Stimulated activated CD8-positive, alpha-beta memory T cell treated with anti-CD3 and anti-CD28 coated beads, Interleukin-2, amount 100 ng/mL, for 1 hour (primary cell): ENCODE data around the gene GDPD4.

Source experiments
- DNase-seq, 2 donors: peaks; one replicate each; pipeline ENCODE4 v3.0.0-alpha.2; 2020; ENCODE audit warnings: low read depth in 2 of 2

The GDPD4 gene

DNA sequence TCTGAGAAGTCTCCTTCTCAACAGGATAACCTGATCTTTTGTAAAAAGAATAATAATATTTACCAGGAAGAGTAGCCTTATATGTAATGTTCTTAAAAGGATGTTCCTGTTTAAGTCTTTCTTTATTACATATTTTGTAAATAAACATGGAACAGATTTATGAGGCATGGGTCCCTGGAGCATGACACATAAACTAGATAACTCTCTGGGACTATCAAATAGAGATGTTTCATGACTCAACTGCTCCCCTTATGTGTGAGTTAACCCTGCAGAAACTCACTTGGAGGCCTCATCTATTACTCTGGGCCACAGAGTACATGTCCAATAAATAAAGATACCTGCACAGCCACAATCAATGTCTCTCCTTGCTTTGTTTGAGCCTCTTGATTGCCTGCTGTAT lies 64.6 kb downstream of the GDPD4 start:
- DNase-seq, result no peak

DNA sequence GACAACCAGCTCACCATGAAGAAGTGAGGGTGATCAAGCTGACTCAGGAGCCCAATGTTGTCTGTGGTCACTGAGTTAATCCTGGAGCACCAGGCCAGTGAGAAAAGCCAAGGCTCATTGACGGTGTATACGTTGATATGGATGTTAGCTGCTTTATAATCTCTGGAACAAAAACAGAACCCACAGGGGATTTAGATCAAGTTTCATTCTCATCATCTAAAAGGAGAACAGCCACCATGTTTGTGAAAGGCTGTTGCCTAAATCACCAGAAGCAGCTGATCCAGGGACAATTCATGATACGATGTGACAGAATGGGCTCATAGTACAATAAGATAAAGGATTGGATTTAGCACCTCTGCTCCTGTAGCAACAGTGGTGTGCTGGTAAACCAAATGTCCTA lies 68.5 kb downstream of the GDPD4 start:
- no peak for DNase-seq

DNA sequence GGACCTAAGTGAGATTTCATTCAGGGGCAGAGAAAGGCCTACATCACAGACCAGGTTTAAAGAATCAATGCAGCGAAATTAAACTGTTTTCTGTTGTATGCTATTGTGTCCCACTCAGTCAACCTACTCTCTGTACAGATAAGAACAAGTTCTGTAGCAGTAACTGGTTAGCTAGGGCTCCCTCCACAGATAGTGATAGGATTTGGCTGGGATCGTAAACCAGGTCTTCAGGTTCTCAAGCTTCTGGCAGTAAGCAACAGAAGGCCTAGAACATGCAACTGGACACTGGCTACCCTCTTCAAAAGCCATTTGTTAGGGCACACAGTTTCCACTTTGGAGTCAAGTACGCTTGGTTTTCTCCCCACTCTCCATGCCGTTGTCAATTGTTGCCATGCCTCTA lies 69.2 kb downstream of the GDPD4 start:
- DNase-seq, result no peak

DNA sequence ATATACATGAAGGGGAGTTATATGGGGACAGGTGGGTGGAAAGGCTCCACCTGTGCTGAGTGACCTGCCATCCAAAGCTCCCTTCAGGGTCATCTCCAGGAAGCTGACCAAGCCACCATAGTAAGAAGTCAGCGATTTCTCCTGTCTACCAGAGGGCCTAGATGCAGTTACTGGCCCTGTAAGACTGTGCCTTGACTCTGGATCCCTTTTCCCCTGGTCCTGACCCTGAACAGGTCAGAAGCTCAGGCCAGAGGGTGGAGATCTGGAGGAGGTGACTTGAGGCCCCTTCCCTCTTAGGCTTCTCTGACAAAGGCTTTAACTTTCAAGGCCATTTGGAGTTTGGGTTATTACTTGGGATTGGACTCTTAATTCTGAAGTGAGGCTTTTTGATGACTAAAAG lies 69.7 kb downstream of the GDPD4 start:
- DNase-seq, result no peak

DNA sequence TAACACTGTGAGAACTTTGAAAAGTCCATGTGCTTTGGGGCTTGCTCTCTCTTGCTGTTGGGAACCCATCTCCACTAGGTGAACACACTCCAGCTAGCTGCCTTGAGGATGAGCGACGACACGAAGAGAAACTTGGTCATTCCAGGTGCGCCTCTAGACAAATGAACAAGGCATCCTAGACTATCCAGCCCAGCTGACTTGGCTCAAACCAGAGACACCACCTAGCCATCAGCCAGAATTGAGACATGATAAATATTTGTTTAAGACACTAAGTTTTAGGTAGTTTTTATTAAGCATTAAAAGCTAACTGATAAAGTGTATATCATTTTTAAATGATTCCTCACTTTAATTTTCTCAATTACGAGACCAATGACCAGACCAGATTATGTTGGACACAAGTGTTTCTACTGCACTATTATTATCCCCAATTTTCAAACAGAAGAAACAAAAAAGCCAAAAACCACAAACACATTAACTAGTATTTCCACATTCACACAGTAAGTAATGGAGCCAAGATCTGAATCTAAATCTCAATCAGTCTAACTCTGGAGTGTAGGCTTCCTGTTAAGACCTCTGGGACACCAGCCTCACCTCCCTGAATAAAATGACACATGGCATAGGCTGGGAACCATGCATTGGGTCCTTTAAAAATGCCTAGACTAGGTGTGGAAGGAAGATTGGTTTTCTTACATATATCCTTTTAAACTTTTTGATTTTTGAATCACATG lies 70.4 kb downstream of the GDPD4 start:
- DNase-seq, result no peak

DNA sequence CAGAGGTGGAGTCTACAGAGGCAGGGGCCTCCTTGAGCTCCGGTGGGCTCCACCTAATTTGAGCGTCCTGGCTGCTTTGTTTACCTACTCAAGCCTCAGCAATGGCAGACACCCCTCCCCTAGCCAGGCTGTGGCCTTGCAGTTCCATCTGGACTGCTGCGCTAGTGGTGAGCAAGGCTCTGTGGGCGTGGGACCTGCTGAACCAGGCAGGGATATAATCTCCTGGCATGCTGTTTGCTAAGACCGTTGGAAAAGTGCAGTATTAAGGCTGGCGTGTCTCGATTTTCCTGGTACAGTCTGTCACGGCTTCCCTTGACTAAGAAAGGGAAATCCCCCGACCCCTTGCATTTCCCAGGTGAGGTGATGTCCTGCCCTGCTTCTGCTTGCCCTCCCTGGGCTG lies 77.7 kb downstream of the GDPD4 start:
- DNase-seq, result no peak

DNA sequence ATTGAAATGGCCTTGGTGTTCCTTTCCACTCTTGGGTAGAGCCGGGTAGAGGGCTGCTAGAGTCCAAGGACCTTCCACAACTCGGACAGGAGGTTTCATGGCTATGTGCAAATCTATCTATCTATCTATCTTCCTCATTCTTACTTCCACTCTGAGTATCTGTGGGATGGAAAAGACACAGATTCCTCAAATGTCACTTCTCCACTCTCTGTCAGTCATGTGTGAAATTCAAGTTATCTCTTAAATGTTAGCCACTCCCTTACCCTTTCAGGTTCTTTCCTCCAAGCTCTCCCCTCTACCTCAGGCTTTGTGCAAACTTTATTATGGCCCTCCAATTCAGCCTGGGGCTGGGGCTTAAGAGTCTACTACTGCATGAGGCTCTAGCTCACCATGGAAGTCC lies 84.3 kb downstream of the GDPD4 start:
- no peak for DNase-seq

DNA sequence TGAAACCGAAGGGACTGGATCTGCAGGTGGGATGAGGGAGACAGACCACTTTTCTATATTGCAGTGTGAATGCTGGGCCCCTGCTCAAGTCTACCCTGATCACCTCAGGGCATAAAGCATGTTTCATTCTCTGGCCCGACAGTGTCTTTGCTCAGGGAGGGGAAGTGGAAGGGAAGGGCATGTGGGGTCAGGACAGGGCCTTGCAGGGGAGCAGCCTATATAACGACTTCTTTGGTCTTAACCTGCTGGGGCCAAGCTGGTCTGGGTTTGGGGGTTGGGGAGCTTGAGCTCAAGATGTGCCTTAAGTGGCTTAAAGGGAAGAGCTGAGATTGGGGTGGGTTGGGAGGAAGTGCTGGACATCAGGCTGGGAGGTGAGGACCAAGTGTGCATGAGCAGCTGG lies 86.4 kb downstream of the GDPD4 start:
- no peak for DNase-seq

DNA sequence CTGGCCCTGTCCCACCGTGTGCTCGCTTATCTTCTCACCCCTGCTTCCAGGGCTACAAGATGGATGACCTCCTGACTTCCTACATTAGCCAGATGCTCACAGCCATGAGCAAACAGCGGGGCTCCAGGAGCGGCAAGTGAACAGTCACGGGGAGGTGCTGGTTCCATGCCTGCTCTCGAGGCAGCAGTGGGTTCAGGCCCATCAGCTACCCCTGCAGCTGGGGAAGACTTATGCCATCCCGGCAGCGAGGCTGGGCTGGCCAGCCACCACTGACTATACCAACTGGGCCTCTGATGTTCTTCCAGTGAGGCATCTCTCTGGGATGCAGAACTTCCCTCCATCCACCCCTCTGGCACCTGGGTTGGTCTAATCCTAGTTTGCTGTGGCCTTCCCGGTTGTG lies 86.9 kb downstream of the GDPD4 start:
- no peak for DNase-seq

DNA sequence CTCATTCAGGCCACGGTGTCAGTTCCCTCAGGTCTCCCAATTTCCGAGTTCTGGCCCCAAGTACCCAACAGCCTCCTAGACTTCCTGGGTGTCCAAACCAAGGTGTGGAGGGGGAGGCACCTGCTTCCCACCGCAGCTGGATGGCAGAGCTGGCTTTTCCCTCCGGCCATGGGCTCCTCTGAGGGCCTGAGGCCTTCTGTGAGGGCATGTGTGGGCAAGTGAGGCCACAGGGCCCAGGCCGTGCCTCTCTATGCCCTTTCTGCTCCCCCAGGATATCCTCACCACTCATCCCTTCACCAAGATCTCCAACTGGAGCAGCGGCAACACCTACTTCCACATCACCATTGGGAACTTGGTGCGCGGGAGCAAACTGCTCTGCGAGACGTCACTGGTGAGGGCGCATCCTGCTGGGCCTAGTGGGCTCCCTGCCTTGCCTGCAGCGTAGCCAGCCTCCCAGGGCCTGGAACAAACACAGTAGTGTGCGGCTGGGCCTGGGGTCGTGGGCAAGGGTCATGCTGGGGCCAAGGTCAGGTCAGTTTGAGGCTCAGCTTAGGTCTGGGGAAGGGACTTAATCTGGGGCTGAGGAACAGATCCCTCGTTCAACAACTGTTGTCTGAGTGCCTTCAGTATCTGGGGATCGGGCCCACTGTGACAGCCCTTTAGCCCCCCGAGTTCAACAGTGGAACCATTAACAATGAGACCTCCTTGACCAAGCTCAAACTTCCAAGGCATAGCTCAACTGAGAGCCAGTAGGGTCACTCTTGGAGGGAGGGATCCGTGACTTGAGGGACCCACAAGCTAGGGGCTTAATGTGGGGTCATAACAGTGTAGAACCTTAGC lies 87.7 kb downstream of the GDPD4 start:
- DNase-seq, result no peak

DNA sequence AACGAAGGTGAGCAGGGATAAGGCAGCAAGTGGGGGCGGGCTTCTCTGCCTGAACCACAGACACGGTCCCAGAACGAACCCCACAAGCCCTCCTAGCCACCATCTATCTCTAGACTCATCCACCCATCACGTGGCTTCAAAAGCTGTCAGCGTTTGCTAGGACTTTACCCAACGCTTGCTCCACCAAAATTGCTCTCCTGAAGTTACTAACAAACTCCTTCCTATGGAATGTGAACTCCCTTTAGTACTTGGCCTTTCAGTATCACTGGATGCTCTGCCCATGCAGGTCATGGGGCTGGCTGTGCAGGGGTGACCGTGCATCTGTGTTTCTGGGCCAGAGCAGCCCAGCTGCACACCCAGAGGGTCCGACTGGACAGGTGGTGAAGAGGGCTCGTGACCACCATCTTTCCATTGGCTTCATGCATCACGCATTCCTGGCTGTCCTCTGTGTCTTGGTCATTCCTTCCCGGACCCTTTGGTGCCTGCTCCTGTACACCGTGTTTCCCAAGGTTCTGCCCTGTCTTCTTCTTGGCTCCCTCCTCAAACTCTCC lies 88.4 kb downstream of the GDPD4 start:
- DNase-seq, result no peak

DNA sequence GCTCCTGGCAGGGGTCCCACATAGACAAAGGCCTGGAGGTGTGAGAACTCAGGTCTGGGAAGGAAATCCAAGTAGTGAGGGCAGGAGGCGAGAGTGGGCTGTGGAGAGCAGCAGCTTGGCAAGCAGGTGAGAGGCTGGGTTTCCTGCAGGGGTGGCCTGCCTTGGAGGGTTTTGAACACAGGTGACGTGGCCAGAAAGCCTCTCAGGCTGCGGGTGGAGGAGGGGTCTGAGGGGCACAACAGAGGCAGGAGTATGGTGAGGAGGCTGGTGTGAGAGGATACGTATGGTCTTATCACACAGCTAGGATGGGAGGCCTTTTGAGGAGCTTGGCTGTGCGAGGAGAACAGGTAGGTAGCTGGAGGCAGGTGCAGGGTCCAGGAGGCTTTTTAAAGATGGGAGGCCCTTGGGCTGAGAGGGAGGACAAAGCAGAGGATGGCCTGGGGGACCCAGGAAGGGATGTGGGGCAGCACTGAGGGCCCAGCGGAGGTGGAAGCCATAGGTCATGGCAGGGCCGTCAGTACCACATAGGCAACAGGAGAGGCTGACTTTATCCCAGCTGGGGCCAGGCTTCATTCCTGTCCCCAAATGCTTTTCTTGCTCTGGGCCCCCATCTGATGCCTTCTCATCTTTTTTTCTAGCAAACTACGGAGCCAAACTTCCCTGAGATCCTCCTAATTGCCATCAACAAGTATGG lies 89.0 kb downstream of the GDPD4 start:
- DNase-seq, result no peak

DNA sequence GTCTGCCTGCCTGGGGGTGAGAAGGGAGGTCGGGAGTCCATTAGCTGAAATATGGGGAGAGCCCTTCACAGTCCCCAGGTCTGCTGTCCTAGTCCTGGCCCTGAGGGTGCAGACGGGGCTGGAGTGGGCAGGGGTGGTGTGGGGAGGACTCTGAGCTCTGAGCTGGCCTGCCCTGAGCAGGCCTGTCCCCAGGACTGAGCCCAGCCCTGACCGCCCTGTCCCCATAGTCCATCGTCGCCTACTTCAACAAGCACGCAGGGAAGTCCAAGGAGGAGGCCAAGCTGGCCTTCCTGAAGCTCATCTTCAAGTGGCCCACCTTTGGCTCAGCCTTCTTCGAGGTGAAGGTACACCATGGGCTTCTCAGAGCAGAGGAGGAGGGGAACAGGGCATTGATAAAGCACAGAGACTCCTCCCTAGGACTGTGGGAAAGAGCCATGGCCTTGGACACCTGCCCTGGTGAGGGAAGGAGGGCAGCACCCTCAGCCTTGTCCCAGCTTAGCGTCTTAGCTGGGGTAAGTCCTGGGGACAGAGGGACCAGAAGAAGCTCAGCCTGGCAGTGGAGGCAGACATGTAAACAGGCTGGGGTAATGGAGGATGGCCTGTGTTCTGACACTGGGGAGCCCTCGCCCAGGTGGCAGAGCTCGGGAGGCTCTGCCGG lies 89.8 kb downstream of the GDPD4 start:
- DNase-seq, result no peak

DNA sequence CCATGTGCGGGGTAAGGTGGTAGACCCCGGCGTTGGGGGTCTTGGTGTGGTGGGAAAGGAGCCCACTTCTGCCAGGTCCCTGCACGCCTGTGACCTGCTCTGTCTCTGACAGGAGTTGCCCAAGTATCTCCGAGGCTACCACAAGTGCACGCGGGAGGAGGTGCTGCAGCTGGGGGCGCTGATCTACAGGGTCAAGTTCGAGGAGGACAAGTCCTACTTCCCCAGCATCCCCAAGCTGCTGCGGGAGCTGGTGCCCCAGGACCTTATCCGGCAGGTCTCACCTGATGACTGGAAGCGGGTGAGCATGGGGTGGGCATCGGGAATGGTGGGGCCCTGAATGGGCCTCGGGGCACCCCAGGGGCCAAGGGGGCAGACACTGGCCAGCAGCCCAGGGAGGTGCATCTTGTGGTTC lies 90.4 kb downstream of the GDPD4 start:
- DNase-seq, result no peak

DNA sequence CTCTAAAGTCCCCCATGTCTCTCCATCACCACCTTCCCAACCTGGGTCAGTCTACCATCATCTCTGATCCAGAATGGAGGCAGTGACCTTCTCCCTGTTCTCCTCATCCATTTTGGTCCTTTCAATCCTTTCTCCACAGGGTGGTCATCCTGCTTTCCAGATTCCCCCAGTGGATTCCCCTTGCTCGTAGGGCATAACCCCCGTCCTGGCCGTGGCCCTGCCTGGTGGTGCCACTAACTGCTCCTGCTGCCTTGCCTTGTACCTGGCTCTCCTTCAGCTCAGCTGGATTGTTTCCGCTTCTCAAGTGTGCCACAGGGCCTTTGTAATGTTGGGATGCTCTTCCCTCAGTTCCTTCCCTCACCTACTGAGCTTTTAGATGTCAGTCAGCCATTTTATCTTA lies 91.8 kb downstream of the GDPD4 start:
- DNase-seq, result no peak

DNA sequence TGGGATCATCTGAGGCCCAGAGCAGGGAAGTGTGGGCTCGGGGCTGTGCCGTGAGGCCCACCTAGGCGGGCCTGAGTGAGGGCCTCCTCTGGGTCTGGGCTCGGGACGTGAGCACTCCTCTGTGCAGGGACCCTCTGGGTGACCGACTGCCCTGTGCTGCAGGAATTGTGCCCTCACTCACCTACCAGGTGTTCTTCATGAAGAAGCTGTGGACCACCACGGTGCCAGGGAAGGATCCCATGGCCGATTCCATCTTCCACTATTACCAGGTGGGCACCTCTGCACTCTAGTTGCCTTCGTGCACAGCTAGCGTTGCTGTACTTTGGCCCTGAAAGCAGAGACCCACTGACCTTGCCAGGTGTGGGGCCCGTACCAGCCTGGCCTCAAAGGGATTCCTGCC lies 93.0 kb downstream of the GDPD4 start:
- DNase-seq, result no peak

DNA sequence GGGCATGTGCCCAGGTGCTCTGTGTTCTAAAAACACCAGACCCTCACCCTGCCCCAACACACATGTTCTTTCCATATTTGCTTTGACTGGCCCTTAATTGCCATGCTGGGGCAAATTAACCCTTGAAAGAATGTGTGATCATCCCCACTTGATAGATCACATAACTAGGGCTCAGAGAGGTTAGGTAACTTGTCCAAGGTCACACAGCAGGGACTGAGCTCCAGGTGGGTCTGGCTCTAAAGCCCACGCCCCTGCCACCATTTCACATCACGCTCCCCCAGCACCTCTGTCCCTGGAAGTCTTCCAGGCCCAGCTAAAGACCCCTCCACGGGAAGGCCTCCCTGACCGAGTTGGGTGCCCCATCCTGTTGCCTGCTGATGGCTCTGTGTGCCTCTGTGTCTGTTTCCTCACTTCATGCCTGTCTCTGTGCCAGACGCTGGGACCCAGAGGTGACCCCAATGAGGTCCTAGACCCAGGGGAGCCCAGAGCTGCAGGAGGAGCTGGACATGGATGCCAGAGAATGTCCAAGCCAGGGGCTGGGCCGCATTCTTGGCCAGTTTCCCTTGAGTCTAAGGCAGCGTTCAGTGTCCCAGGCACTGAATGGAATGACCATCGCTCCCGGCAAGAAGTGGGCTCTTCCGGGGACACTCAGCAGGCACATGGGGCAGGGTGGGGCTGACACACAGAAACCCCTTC lies 93.7 kb downstream of the GDPD4 start:
- DNase-seq, result no peak

DNA sequence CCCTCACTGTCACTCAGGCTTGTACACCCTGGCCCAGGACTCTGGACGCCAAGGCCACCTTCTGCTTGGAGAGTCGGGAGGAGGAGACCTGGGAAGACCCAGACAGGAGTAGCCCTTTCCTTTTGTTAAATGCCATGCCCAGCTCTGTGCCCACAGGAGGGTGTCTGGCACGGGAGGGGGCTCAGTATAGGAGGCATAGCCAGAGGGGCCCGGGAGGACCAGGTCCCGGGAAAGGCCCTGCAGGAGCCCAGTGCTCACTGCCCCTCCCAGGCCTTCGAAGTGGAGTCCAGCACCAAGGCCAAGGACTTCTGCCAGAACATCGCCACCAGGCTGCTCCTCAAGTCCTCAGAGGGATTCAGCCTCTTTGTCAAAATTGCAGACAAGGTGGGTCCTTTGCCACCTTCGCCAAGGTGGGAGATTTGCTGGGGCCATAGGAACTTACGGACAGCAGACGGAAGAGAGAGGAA lies 94.4 kb downstream of the GDPD4 start:
- DNase-seq, result no peak

DNA sequence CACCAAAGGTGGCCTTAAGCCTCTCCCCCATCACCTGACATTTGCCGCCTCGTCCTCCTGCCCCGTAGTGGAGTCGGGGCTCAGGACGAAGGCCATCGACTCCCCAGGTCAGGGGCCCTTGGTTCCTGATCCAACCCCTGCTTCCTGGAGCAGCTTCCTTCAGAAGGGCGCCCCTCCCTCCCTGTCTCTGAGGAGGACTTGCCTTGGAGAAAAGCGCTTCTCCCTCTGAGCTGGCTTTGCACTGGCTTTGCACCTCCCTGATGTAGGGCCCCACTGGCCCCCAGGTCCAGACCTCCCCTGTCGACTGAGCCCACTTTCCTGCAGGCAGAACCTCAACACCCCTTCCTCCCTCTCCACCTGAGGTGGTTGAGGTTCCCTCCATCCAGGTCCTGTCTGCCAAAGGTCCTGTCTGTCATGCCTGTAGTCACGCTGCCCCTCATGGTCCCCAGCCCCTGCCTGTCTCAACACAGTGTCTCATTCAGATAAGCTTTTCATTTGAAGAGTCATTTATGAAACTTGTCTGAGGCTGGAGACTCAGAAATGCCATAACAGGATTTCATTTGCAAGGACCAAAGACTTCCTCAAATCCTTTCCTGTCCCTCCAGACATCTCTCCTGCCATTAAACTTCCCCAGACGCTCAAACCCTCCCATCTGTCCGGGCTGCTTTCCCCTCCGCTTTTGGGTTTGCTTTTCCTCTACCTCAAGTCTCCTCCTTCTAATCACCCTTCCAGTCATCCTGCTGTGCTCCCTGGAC lies 95.0 kb downstream of the GDPD4 start:
- no peak for DNase-seq

DNA sequence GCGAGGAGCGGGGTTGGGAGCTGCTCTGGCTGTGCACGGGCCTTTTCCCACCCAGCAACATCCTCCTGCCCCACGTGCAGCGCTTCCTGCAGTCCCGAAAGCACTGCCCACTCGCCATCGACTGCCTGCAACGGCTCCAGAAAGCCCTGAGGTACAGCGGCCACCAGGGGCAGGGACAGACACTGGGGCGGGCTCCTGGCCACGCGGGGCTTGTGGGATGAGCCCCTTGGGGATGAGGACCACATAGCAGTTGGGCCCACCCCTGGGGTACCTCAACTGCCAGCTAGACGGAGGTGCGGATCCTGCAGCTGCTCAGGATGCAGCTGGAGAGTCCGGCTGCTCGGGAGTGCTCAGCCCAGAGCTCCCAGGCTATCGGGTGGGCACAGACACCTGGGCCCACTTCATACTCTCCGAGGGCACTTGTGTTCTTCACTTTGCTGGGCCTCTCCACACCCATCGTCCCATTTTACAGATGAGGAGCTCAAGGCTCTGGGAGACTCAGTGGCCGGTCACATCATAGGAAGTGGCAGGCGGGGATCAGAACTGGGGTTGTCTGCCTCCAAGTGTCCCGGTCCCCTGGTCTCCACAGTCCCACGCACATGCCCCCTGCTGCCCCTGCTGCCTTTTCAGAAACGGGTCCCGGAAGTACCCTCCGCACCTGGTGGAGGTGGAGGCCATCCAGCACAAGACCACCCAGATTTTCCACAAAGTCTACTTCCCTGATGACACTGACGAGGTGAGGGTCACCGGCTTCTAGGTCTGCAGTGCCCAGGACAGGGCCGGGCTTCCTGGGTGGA lies 95.8 kb downstream of the GDPD4 start:
- DNase-seq, result no peak
